GM19463 (cell line): ENCODE data around the gene ADORA1.

Source experiments
- ATAC-seq: cut with Tn5 transposase; IDR thresholded peaks from one replicate; pipeline ENCODE4 v1.9.1; 2021; ENCODE audit warnings: mild to moderate bottlenecking, moderate library complexity; ENCODE audit not compliant: unreplicated experiment

Gene ADORA1

DNA sequence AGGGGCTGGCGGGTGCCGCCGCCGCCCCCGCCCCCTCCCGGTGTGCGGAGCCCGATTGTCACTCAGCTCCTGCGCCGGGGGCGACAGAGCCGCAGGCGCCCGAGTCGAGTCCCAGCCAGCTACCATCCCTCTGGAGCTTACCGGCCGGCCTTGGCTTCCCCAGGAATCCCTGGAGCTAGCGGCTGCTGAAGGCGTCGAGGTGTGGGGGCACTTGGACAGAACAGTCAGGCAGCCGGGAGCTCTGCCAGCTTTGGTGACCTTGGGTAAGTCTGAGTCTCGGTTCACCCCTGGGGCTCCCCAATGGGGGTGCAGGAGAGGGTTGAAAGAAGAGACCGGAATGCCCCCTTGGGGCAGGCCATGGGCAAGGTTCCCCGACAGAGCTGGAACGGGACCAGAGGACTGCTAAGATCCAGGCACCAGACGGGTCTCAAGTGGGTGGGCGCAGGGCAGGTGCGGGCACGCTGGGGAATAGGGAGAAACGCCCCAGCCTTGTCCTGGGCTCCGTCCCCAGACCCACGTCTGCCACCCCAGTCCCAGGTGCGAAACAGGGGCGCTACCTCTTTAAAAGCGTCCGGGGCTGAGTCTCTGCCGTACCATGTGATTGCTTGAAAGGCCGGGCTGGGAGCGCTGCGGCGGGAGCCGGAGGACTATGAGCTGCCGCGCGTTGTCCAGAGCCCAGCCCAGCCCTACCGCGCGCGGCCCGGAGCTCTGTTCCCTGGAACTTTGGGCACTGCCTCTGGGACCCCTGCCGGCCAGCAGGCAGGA is at the start of gene ADORA1:
ADORA1 (plus strand) TSS at position 61 of the 765 bp plus-strand sequence. CDS start 1,116 bp downstream, outside the sequence.
- no peak for ATAC-seq

DNA sequence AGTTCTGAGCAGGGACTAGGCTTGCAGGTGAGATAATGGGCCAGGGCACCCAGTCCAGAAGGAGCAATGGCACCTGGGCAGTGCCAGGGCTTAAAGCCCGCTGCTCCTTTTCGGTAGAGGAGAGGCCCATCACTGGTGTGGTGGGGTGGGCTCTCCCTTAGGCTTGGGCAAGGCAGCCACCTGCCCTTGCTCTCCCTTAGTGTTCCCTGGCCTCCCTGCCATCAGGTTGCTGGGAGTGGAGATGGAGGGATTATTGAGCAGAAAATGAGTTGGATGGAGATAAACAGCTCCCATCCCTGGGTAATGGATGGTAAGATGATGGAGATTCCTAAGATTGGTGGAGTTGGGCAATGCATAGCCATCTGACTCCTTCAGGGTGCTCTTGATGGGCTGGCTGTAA is 49.6 kb upstream of the ADORA1 start:
- no peak for ATAC-seq

DNA sequence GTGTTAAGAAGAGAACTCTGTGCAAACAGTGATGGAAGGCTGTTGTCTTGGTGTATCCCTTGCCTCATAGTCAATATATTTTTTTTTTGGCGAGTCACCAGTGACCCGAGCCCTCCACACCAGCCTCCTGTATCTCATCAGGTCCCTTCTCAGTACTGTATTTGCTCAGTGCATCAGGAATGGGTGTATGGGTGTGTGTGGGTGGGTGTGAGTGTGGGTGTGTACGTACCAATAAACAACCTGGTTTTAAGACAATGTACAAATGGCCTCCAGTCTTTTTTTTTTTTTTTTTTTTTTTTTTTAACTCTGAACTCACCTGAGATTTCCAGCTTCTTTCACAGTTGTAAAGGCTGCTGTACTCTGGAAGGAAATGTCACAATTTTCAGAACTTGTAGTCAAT is 49.0 kb upstream of the ADORA1 start:
- ATAC-seq: no peak

DNA sequence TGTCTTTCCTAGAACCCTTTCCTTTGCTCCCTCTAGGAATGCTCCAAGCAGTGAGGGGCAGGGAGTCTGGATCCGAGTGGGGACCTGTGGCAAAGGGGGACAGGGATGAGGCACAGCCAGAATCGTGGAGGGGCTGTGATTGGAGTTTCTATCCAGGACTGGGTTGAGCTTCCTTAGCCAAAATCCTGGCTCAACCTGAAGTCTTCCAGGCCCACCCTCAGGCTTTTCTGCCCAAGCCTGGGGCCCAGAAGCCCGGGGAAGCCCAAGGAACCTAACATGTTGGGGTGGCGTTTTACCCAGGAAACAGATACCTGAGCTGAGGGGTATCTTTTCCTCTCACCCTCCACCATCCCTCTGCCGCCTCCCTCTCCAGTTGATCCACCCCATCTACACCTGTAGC is 47.1 kb upstream of the ADORA1 start:
- ATAC-seq: no peak

DNA sequence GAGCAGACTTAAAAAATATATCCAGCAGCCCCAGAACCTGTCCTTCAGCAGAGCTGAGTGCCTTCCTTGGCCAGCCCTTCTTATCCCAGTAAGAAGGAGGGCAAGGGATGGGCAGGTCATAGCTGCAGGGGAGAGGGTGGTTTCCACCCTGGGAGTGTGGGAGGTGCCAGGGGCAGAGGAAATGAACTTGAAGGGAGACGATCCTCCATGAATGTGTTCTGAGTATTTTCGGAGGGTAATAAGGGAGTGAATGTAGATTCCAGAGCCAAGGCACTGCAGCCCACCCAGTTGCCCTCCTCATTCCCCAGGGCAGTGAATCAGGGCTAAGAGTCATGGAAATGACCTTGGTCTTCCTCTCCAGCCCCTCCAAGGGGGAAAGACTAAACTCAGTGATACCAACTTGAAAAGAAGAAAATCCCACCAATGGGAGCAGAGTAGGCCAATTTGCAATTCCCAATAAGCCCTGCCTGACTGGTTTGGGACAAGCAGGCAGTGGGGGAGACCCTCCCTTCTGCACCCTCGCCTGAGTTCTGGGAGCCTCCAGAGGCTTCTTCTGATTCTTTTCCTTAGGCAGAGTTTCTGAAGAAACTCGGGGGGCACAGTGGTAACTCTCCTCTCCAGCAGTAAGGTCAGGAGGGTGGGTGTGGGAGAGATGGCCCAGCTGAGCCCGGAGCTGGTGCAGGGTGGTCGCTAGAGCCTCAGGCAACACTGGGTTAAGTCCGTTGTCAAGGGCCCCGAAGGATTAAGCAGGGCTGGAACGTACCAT is 45.9 kb upstream of the ADORA1 start:
- ATAC-seq: no peak

DNA sequence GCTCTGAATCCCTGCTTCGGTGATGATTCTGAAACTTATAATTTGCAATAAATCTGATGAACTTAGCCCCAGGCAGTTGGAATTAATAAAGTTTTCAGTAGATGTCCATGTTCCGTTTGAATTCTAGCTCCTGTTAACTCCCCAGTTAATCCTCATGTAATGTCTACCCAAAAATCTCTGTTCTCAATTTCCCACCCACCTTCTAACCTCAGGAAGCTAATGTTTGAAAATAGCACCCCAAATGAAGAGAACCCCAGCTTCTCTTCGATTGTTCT is 45.4 kb upstream of the ADORA1 start:
- ATAC-seq: no peak

DNA sequence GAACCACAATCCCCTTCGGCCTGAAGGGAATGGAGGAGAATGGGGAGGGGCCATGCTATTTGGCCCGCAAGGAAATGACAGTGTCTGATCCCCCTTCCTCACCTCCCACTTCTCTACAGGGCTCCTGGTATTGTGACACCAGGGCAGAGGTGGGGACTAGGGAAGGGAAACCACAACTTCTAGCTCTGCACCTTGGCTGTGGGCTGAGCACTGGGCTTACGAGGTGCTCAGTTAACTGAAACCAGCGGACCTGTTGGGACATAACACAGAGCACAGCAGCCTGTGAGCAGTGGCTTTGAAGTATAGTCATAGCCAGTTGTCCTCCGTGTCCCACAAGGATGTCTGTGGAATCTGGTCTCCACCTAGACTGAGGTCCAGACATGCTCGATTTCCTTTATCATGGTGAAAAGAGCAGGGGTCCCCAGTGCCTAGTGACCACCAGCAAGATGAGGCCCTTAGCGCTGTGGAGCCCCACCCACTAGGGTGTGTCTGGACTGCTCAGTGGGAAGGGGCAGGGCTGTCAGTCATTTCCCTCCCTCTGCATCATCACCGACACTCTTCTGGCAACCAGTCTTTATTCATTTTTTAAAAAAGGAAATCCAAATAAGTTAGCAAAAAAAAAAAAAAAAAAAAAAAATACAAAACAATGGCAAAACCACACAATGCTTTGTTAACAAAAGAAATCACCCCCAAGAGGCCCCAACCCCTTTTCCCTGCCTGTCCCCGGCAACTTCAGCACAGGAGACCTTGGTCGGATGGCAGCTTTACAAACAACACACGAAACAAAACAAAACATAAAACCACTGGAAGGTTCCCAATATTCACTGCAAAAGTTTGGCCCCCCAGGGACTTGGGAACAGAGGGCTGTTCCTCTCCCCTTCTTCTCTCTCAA is 44.7 kb upstream of the ADORA1 start:
- ATAC-seq: no peak

DNA sequence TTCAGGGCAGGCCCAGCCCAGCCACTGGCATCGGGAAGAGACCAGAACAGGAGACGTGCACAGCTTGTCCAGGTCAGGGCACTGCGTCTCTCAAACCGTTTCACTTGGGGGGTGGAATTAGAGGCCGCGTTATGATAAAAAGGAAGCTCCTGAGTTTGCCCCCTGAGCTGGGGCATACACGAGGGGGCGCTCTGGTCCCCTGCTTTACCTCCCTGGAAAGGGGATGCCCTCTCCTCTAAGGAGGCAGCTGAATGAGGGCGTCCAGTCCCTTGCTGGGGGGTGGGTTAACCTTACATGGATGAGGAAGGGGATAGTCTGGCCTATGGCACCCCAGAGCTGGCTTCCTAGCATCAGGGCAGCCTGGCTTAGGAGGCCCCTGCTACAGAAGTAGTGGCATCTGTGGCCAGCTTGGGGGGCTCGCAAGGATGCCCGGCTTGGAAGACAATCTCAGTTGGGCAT is 44.0 kb upstream of the ADORA1 start:
- no peak for ATAC-seq

DNA sequence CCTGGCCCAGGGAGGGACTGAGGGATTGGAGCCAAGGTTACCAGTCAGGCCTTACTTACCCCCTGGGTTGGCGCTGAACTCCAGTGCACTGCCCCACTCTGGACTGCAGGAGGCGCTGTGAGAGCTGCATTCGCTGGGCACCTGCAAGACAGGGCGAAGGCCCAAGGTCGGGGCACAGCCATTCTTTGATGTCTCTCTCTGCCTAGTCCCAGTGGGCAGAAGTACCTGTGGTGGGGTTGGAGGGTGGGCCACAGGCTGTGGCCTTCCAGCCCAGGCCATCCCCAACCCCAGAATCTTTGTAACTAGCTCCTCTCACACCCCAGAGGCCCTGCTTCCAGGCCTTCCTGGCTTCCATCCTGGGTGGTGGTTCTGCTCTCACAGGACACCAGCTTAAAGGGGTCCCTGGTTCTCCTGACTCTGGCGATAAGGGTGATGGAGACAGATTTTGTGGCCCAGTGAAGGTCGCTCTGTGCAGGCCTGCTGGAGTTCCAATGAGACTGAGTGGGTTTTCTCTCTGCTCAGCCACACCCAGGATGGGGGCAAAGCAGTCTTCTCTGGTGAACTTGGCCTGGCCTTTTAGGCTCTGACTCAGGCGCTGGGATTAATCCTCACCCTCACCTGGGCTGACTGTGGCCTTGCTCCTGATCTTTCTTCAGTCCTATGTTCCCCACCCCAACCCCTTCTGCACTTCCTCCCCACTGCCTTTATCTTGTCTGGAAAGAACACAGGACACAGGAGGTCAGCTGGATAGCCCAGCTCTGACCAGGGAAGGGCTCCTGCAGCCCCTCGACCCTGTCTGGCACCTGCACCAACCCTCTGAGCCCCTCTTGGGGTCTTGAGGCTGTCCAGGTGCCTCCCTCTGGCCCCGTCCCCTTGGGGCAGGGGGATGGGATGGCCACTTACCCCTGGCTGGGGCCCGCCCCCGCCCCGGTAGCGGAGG is 42.7 kb upstream of the ADORA1 start:
- no peak for ATAC-seq

DNA sequence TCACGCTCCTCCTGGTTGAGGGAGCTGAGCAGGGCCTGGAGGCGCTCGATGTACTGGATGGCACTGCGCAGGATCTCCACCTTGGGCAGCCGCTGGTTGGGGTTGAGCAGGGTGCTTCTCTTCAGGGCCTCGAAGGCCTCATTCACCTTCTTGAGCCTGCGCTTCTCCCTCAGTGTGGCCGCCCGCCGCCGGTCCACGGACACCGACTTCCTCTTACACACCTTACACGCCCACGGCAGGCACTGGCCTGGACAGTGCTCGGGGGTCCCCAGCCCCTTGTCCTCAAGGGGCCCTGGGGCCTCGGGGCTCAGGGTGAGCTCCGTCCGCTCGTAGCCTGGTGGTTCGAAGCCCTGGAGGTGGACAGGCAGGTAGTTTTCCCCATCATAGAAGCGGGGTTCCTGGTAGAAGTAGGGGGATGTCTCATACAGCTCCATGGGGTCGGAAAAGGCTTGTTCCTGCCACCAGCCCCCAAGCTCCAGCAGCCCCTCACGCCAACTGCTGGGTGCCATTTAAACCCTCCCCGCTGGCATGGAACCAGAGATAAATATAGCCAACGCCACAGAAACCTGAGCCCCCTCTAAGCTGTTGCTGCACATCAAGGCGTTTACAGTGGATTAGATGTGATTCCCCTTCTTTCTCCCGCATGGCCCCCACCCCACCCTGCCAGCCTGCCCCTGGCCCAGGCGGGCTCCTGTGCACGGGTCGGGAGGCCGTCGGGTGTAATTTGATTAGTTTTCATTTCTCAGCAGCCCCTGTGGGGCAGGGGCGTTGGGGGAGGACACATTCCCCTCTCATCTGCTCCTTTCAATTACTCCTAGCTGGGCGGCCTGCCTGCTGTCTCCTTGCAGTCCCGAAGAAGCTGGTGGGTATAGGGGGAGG is 41.8 kb upstream of the ADORA1 start, which contains the start of gene MYOG:
MYOG (minus strand) TSS at position 485 of the 879 bp plus-strand sequence; CDS start at position 434, 51 bp downstream.
- ATAC-seq: no peak

DNA sequence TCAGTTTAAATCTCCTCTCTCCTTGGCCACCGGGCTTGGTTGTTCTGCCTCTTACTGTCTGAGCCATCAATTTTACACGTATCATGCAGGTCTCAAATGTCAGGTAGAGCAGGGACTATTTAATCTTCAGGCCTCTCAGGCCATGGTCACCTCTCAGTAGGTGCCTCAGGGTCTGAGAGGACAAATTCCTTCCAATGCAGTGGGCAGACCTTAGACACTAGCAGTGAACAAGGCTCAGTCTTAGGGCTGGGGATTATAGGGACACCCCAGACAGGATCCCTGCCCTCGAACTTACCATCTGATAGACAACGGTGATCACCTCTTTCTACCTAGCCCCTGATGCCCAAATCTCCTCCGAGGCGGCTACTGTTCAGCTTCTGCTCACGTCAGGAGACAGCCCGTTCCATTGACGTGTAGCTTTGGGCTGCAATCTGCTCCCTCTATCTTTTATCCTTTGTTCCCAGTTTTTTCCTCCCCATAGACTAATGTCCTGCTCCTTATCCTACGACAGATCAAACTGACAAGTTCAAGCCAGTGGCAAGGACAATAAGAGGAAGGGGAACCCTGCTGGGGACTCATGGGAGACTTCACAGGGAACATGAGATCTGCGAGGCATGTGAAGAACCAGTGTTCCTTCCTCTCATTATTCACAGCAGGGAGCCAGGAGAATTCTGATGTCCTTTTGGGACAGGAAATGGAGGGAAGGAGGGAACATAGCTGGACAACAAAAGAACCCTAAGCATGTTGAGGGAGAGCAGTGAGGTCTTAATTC is 40.3 kb upstream of the ADORA1 start:
- ATAC-seq: no peak

DNA sequence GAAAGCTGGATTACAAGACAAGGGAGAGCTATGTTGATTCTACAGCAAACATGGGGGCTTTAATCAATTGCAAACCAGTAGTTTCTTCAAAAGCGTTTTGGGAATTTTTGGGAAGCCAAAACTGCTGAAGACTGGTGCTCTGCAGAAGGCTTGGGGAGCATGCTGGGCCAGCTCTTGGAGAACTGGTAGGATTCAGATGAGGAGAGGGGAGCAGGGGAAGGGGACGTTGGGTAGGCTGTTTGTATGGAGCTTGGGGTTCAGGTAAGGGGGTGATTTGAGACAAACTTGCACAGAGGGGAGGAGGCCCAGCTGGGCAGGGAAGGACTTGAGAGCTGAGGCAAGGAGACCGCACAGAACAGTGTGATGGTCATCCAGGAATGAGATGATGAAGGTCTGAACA is 39.1 kb upstream of the ADORA1 start:
- no peak for ATAC-seq

DNA sequence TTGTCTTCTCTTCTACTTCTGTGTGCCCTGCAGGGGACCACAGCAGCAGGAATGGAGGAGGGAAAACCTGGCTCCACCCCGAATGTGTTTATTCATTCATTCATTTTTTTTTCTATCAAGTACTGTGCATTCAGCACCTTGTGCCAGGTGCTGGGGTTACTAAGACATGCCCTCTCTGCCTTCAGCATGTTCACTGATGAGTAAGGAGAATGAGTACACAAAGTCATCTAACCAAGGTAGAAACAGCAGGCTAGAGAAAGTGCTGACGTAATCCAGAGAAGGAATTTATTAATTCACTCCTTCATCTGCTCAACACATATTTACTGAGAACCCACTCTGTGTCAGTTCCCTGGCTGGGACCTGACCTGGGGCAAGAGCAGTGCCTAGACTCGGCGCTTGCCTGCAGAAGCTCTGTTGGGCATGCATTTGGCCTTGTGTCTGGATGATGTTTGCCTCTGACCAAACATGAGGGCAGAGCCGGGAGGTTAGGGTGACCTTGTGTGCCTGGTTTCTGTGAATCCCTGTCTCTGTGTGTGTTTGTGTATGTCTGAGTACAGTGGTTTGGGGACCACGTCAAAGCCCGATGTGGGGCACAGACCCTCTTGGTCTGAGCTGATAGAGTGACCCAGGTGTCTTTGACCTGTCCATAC is 38.4 kb upstream of the ADORA1 start:
- no peak for ATAC-seq

DNA sequence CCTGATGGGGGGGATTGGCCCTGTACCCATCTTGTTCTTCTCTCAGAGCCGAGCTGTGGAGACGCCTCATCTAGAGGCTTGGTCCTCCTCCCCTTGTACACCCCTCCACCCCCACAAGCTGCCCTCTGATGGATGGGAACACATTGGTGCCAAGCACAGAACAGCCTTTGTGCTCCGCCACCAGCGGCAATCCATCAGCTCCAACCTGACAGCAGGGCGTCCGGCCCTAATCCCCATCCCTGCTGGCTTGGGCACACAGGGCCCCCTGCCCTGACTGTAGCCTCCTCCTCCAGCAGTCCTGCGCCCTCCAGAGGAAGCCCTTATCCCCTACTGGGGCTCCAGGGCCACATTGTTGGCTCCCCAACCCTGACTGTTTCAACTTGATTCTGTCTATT is 37.9 kb upstream of the ADORA1 start:
- ATAC-seq: no peak

DNA sequence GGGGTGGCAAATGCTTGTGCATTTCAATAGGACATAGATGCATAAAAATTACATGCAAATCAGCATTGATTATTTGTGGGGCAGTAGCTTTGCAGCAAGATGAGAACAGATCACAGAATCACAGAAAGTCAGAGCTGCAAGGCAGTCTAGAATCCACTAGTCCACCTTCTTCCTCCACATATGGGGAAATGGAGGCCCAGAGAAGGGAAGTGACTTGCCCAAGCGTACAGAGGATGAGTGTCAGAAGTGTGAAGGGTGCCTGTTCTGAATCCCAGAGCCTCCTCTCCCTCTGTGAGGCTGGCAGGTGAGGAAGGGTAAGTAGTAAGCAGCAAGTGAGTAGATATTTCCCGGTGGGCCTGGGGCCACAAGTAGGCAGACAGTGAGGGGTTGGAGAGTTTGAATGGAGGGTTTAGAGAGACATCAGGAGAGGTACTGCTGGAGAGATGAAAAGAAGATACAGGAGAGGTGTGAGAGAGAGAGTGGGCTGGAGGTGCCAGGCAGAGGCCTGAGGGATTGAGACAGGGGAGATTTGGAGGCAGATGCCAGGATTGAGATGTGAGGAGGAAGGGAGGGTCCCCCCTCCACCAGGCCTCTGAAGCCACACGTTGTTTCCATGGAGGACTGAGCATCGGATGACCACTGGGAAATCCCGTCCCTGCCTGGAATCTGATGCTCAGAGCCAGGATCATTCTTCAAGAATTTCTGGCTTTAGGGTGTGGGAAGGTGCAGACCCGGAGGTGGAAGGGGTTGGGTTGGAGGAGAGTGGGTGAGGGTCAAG is 36.9 kb upstream of the ADORA1 start:
- no peak for ATAC-seq

DNA sequence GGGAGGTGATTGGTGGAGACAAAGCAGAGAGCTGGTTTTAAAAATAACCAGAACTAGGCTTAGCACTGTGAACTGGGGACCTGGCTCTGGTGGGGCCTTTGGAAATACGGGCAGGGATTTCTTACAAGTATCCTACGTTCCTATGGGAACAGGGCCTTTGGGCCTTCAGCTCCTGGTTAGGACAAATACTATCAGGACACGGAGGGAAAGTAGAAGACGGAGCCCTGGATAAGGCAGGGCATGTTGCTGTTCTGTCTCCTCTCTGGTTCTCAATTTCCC is 36.4 kb upstream of the ADORA1 start:
- no peak for ATAC-seq

DNA sequence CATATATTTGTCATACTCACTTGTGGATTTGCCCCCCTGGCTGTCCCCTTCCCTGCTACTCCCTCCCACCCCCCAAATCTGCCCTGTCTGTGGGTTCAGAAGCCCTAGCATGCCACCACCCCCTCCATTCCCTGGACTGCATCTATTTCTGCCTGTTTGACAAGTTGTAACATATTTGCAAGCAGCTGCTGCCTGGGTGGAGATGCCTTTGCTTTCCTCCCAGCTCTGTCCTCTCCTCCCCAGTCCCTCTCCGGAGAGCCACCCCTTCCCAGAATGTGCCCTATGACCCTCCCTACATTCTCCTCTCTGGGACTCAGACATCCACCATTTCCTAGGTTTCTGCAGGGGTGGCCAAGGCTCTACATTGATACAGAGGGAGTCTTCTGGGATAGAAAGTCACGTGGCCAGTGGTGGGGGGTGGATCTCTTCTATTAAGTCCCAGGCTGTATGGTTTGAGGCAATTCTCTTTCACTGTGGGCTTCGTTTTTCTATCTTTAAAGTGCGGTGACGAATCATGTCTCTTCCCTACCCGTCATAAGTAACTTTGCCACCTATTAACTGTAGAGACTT is 35.7 kb upstream of the ADORA1 start:
- no peak for ATAC-seq
